Thoracic aorta (tissue), 2 donors: ENCODE data around the gene GZMB. TPM values are rescaled to one million over a fixed set of nuclear protein-coding genes. Genes with fewer than 3 reads are reported as not detected.

Source experiments
- ATAC-seq: fragments of 150-250 bp; one replicate; pipeline ENCODE4 v1.8.0; 2017; ENCODE audit warnings: low read depth; ENCODE audit not compliant: insufficient number of reproducible peaks, low FRiP score
- DNase-seq: peaks from one replicate; pipeline ENCODE4 v3.0.0-alpha.2; 2020; ENCODE audit warnings: low spot score
- H3K27ac ChIP-seq, 2 donors: fragments of 200-600 bp; sonication (generic); 1 replicate in 1 of 2; 2 replicates in 1 of 2; pipeline ENCODE4 v1.5.1; 2016; ENCODE audit warnings: mild to moderate bottlenecking in 2 of 2, moderate library complexity in 2 of 2
- H3K27me3 ChIP-seq: fragments of 200-600 bp; sonication (generic); replicated peaks from 2 replicates; pipeline ENCODE4 v1.6.0; 2016; ENCODE audit warnings: mild to moderate bottlenecking; ENCODE audit not compliant: insufficient read depth
- H3K36me3 ChIP-seq: fragments of 200-600 bp; sonication (generic); one replicate; pipeline ENCODE4 v1.5.1; 2016
- H3K4me1 ChIP-seq, 2 donors: fragments of 200-600 bp; sonication (generic); 1 replicate in 1 of 2; 2 replicates in 1 of 2; pipeline versions ENCODE4 v1.5.1 to v1.6.0; 2016; ENCODE audit warnings: low read depth in 2 of 2, mild to moderate bottlenecking in 1 of 2; ENCODE audit not compliant: control insufficient read depth in 1 of 2
- H3K4me3 ChIP-seq: fragments of 200-600 bp; sonication (generic); 2 replicates; pipeline ENCODE4 v1.5.1; 2016; ENCODE audit warnings: mild to moderate bottlenecking
- H3K9me3 ChIP-seq: fragments of 200-600 bp; sonication (generic); 2 replicates; pipeline ENCODE4 v1.5.1; 2016
- CTCF ChIP-seq: fragments of 200-600 bp; sonication (generic); IDR thresholded peaks from one replicate; pipeline ENCODE4 v1.5.1; 2019; ENCODE audit warnings: antibody characterized with exemption
- total RNA-seq, 2 donors: library from RNA; depleted of rRNA; stranded (reverse); fragments of >200 nt; gene quantifications; one replicate each; pipeline versions ENCODE4 v1.1.0 to v1.2.3, GENCODE V29; 2016

GZMB gene
- total RNA-seq, 2 donors from 2014 or later = 0.78 TPM; not detected in 1

GRCh38 chr14:24677956-24678355 is 44.0 kb upstream of the GZMB start:
- ATAC-seq (no peak), DNase-seq (no peak)
- Histone ChIP-seq H3K9me3 (no peaks in the 10 kb centered on the region), H3K4me1 (peaks cover 0 to 4% of the 10 kb centered on the region in 2 donors), H3K4me3 (no peak overlapping the region), H3K27ac (no peak overlapping the region), H3K27me3 (no peaks in the 10 kb centered on the region), H3K36me3 (no peaks in the 10 kb centered on the region)
- TF ChIP-seq CTCF = no peak

GRCh38 chr14:24674204-24674970 is 40.4 kb upstream of the GZMB start:
- no peaks in the 10 kb centered on the region for H3K36me3 ChIP-seq
- H3K27ac ChIP-seq = no peak overlapping the region
- no peak for TF ChIP-seq CTCF
- no peaks in the 10 kb centered on the region for H3K9me3 ChIP-seq
- no peak for ATAC-seq
- peaks cover 0 to 4% of the 10 kb centered on the region in 2 donors for H3K4me1 ChIP-seq
- H3K4me3 ChIP-seq = no peak overlapping the region
- no peak for DNase-seq
- H3K27me3 ChIP-seq = no peaks in the 10 kb centered on the region

GRCh38 chr14:24673534-24674203 is 39.7 kb upstream of the GZMB start:
- DNase-seq (no peak), ATAC-seq (no peak)
- H3K4me3 ChIP-seq = no peak overlapping the region
- no peaks in the 10 kb centered on the region for H3K36me3 ChIP-seq
- H3K9me3 ChIP-seq = no peaks in the 10 kb centered on the region
- no peak overlapping the region for H3K27ac ChIP-seq
- H3K27me3 ChIP-seq = no peaks in the 10 kb centered on the region
- peaks cover 0 to 4% of the 10 kb centered on the region in 2 donors for H3K4me1 ChIP-seq
- no peak for TF ChIP-seq CTCF

- DNase-seq (no peak), ATAC-seq (no peak)
- H3K36me3 ChIP-seq = no peaks in the 10 kb centered on the region
- H3K27me3 ChIP-seq = no peaks in the 10 kb centered on the region
- H3K4me3 ChIP-seq = no peak overlapping the region
- no peaks in the 10 kb centered on the region for H3K9me3 ChIP-seq
- peaks cover 0 to 4% of the 10 kb centered on the region in 2 donors for H3K4me1 ChIP-seq
- TF ChIP-seq CTCF = no peak
- no peak overlapping the region for H3K27ac ChIP-seq
These were observed 39.1 kb upstream of the GZMB start for GRCh38 chr14:24673059-24673458.

- Histone ChIP-seq H3K9me3 (no peaks in the 10 kb centered on the region), H3K27ac (no peak overlapping the region), H3K4me1 (peaks cover 0 to 4% of the 10 kb centered on the region in 2 donors), H3K36me3 (no peaks in the 10 kb centered on the region), H3K4me3 (no peak overlapping the region), H3K27me3 (no peaks in the 10 kb centered on the region)
- no peak for ATAC-seq
- TF ChIP-seq CTCF = no peak
- no peak for DNase-seq
These were observed 36.6 kb upstream of the GZMB start for GRCh38 chr14:24670594-24670993.
